Kidney epithelial cell (primary cell): Measurements from ENCODE around the gene DIAPH1. TPM values are rescaled to one million over a fixed set of nuclear protein-coding genes. Genes with fewer than 3 reads are reported as not detected.

Experiments used
- DNase-seq: peaks from one replicate; pipeline ENCODE4 v3.0.0-alpha.2; 2010; ENCODE audit warnings: low read depth
- H3K27me3 ChIP-seq: 2 replicates; pipeline ENCODE4 v1.6.0; 2011; ENCODE audit warnings: low read length; ENCODE audit not compliant: control insufficient read depth, insufficient read depth
- H3K36me3 ChIP-seq: 2 replicates; pipeline ENCODE4 v1.5.1; 2011; ENCODE audit warnings: low read length; ENCODE audit not compliant: control insufficient read depth, insufficient read depth
- H3K4me3 ChIP-seq: 2 replicates; pipeline ENCODE4 v1.5.1; 2011; ENCODE audit warnings: low read depth, mild to moderate bottlenecking, control low read depth, low read length
- total RNA-seq: library from RNA; depleted of rRNA; stranded (reverse); fragments of >200 nt; gene quantifications from 2 replicates; pipeline ENCODE4 v1.2.3, GENCODE V29; 2015
- TF ChIP-seq, protein P1 (sequence below): IDR thresholded peaks from 2 replicates; pipeline ENCODE4 v1.5.1; 2011; ENCODE audit warnings: mild to moderate bottlenecking, moderate library complexity, low read length, control low read depth, inconsistent platforms; ENCODE audit not compliant: insufficient read depth, poor library complexity, severe bottlenecking

The DIAPH1 gene
- total RNA-seq, 1 donor from 2014 or later = 103 TPM

DNA sequence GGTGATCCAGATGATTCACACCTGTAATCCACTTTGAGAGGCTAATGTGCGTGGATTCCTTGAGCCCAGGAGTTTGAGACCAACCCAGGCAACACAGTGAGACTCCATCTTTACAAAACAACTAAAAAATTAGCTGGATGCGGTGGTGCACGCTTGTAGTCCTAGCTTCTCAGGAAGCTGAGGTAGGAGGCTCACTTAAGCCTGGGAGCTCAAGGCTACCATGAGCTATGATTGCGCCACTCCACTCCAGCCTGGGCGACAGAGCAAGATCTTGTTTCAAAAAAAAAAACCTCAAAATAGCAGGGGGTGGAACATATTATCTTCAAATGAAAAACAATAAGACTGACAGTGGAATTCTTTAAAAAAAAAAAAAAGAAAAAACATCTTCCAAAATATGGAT, 70.9 kb downstream of the DIAPH1 start:
- no peak for DNase-seq
- Histone ChIP-seq H3K27me3 (no peaks in the 10 kb centered on the region), H3K36me3 (no peaks in the 10 kb centered on the region), H3K4me3 (no peak overlapping the region)
- TF ChIP-seq, protein P1, sequence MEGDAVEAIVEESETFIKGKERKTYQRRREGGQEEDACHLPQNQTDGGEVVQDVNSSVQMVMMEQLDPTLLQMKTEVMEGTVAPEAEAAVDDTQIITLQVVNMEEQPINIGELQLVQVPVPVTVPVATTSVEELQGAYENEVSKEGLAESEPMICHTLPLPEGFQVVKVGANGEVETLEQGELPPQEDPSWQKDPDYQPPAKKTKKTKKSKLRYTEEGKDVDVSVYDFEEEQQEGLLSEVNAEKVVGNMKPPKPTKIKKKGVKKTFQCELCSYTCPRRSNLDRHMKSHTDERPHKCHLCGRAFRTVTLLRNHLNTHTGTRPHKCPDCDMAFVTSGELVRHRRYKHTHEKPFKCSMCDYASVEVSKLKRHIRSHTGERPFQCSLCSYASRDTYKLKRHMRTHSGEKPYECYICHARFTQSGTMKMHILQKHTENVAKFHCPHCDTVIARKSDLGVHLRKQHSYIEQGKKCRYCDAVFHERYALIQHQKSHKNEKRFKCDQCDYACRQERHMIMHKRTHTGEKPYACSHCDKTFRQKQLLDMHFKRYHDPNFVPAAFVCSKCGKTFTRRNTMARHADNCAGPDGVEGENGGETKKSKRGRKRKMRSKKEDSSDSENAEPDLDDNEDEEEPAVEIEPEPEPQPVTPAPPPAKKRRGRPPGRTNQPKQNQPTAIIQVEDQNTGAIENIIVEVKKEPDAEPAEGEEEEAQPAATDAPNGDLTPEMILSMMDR = no peak

DNA sequence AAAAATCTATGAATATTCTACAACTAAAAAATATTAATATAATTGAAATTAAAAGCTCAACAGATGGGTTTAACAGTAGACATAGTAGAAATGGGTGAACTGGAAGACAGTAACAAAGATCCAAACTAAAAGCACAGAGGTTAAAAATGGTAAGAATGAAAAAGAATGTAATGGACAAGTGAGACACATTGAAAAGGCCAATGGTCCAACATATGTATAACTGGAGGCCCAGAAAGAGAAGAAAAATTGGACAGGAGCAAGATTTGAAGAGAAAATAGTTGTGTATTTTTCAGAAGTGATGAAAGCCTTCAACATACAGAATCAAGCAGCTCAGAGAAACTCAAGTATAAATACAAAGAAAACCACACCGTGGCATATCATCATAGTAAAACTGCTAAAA, 71.3 kb downstream of the DIAPH1 start:
- Histone ChIP-seq H3K4me3 (no peak overlapping the region), H3K36me3 (no peaks in the 10 kb centered on the region), H3K27me3 (no peaks in the 10 kb centered on the region)
- DNase-seq = no peak
- TF ChIP-seq, protein P1 = no peak

DNA sequence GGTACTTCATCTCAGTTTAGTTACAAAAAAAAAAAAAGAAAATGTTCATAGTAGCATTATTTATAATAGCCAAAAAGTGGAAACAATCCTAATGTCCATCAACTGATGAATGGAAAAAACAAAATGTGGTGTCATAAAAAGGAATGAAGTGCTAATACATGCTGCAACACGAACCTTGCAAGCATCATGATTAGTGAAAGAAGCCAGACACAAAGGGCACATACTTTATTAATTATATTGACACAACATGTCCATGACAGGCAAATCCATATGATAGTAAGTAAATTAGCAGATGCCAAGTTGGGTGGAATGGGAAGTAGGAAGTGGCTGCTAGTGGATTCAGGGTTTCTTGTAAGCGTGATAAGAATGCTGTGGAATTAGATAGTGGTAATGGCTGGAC, 75.7 kb downstream of the DIAPH1 start:
- no peak for DNase-seq
- Histone ChIP-seq H3K4me3 (no peak overlapping the region), H3K27me3 (no peaks in the 10 kb centered on the region)

DNA sequence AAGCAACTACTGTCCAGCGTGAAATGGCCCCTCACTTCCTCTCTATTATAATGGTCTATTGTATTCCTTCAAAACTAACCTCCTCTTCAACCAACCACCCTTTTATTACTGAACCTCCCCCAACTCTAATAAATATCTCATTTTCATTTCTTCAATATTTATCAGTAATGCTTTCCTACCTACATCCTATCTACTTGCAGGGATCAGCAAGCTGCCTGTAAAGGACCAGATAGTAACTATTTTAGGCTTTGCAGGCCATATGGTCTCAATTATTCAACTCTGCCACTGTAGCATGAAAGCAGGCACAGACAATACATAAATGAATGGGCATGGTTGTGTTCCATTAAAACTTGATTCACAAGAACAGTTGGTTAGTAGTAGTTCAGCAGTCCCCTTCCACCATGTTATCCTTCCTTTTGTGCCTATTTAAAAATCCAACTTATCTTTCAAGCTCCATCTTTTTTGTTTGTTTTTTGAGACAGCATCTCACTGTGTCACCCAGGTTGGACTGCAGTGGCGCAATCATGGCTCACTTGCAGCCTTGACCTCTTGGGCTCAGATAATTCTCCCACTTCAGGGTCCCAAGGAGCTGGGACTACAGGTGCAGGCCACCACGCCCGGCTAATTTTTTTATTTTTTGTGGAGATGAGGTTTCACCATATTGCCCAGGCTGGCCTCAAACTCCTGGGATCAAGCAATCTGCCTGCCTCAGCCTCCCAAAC, 84.1 kb downstream of the DIAPH1 start:
- Histone ChIP-seq H3K4me3 (no peak overlapping the region), H3K27me3 (no peaks in the 10 kb centered on the region), H3K36me3 (no peaks in the 10 kb centered on the region)

More for the DNA sequence above, 75.7 kb downstream of the DIAPH1 start:
- TF ChIP-seq, protein P1 = no peak
- H3K36me3 ChIP-seq = no peaks in the 10 kb centered on the region

DNA sequence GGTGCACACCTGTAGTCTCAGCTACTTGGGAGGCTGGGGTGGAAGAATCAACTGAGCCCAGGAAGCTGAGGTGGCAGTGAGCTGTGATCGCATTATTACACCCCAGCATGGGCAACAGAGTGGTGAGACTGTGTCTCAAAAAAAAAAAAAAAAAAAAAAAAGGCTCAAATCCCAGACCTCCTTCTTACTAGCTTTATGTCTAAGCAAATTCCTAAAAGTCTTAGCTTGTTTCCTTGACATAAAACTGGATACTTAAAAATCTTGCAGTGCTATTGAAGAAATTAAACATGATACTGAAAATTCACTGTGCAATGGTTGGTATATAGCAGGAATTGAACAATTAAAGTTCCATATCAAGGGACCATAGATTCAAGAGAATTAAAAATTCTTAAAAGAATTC, 84.9 kb downstream of the DIAPH1 start:
- TF ChIP-seq, protein P1 = no peak
- no peaks in the 10 kb centered on the region for H3K27me3 ChIP-seq
- no peak overlapping the region for H3K4me3 ChIP-seq
- DNase-seq = no peak
- H3K36me3 ChIP-seq = no peaks in the 10 kb centered on the region

More for the DNA sequence above, 84.1 kb downstream of the DIAPH1 start:
- DNase-seq = no peak
- TF ChIP-seq, protein P1 = no peak

DNA sequence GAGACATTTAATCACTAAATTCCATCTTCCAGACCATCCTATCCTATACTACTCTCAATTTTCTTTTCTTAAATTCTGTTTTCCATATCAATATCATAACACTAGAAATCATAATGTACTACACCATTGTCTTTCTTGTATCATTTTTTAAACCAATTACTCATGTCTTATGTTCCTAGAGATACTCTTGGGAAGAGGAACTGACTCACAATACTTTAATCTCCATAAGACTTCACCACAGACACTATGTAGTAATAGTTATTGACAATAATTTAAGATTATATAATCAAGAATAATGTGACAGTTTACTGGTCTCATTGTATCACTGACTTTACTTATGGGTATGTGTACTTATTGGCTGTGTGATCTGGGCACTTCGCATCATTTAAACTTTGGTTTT, 86.1 kb downstream of the DIAPH1 start:
- TF ChIP-seq, protein P1 = no peak
- Histone ChIP-seq H3K4me3 (no peak overlapping the region), H3K27me3 (no peaks in the 10 kb centered on the region), H3K36me3 (no peaks in the 10 kb centered on the region)
- DNase-seq = no peak
